NCI-H524 (cell line): ENCODE results near the gene AMPD2.

ENCODE experiments used
- DNase-seq, 2 experiments: peaks; one replicate each; lab custom pipeline; 2025; lab: John Stamatoyannopoulos, UW

Gene AMPD2

DNA sequence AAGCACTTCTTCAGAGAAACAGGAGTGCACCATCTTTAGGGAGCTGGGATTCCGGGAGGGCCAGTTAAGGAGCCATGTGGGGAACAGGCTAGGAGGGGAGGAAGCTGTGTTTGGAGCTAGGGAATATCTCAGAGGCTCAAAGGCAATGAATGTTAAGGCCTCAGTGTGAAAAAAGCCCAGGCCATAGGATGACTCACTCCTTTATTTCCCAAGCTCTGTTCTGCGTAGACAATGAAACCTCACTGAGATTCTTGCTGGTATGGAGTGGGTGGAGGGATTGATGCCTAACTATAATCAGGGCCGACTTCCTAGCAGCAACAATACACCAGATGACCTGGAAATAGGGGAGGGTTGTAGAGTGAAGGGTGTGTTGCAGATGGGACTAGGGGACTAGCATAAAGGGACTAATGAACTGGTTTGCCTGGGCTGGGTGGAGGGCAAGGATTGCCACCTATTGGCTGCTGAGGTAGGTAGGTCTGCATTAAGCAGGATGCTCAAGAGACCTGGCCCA lies 2.3 kb upstream of the AMPD2 start:
- no peak for DNase-seq

DNA sequence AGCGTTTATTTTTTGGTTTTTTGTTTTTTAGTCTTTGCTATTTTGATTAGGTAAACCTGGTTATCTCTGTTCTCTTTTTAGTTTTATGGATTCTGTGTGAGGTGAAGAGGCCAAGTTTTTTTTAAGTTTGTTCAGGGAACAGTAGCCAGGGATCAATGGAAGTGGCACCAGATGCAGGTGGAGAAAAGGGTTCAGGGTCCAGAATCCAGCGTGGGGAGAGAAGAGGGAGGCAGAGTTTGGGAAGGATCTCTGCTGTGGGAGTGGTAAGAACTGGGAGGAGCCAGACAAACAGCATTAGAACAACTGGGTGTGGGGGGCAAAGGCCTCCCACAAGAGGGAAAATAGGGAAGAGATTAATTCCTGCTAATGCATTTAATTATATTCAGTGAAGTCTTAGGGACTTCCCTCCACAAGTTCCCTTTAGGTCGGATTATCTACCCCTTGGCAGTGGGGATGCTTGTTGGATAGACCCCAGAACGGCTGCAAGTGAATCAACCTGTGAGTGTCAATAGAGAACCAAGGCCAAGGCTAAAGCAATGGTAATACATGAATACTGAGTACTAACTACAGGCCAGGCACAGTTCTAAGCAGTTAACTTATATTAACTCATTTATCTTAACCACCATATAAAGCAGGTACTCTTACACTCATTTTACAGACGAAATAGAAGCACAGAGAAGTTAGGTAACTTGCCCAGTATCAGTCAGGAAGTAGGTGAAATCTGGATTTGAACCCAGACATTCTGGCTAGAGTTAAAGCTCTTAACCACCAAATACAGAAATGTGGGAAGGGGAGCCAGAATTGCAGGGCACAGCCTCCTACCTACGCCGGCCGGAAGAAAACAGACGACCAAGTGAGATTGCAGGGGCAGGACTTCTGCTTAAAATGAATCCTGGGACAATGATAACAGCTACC lies 719 bp upstream of the AMPD2 start:
- DNase-seq = peak; percentile 14 to 25

DNA sequence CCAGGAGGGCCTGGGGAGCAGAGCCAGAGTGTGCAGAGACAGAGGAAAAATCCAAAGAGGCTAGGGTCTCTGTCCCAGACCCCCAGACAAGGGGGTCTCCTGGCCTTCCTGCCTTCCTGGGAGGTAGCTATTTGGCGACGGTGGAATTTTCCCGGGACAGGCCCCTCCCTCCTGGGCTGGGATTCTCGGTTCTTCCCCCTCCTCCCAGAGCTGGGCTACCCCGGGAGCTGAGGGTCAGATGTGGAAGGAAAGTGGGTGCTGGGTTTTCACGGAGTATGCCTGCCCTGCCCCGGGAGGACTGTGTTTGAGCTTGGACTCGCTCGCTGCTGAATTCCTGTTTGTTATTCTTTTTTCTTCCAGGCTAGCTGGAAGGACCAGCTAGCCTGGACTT lies 759 bp downstream of the AMPD2 start:
- peak in 1 of 2 experiments; percentile 55 for DNase-seq

DNA sequence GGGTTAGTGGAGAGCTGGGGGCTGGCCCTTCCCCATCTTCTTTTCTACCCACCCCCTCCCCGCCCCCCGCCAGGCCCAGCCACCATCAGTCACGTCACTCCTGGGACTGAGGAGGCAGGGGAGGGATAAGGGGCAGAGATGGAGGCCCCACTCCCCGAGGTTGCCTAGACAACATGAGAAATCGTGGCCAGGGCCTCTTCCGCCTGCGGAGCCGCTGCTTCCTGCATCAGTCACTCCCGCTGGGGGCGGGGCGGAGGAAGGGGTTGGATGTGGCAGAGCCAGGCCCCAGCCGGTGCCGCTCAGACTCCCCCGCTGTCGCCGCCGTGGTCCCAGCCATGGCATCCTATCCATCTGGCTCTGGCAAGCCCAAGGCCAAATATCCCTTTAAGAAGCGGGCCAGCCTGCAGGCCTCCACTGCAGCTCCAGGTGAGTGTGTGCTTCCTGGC lies 1.2 kb downstream of the AMPD2 start:
- DNase-seq = peak; percentile 92 to 93

DNA sequence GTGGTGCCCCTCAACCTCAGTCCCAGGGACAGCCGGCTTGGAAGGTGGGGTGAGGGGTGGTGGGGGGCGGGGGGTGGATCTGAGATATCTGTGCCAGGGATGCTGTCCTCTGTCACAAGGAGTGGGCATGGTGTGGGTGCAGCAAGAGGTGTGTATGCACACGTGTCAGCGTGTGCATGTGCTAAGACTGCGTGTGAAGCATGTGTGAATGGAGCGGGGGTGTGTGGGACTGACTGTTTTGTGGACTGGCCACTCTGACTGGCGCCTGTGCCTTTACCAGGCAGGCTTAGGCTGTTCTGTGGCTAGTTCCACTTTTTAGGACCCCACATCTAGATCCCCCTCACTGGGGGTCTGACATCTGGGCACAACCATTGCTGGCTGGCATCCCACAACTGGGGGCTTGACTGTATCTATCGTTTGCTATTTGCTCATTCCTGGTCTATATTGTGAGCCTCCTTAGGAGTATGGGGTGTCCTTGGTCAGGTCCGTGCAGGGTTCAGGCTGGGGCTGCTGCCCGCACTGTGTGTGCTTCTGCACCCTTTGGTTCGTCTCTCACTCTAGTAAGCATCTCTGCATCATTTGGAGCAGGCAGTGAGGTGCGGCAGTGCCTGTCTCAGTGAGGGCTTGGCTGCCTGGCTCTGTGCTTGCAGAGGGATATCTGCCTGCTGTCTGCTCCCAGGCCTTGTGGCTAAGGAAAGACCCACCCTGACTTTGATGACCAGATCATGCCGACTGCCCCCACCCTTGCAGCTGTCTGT lies 1.9 kb downstream of the AMPD2 start:
- DNase-seq = no peak

DNA sequence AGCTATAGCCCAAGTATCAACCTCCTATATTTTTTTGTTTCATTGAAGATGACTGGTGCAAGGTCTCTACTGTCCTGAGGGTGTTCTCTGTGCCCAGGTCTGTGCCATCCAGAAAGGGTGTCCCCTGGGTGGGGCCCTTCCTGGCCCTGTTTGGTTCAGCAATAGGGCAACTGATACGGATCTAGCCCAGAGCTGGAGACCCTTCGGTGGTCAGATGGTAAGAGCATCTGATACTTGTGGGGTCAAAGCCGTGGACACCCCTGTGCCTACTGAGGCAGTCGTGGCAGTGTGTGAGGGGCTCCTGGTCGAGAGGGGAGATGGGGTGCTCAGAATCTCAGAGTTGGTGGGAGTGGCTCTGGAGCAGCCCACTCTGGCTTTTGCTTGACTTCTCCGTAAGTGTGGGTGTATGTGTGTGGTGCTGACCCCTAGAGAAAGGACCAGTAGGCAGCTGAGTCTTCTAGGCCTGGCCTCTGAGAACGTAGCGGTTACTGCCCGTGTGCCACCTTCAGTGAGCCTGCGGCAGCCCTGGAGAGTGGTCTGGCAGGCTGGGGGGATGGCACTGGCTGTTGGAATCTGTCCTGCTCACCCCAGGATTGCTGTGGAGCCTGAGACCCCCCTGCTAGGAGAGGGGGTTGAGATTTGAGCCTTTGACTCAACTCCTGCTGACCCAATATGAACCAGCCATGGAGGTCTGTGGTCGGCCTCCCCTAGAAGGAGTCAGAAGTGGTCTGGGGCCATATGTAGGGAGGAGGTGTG lies 2.7 kb downstream of the AMPD2 start:
- no peak for DNase-seq

DNA sequence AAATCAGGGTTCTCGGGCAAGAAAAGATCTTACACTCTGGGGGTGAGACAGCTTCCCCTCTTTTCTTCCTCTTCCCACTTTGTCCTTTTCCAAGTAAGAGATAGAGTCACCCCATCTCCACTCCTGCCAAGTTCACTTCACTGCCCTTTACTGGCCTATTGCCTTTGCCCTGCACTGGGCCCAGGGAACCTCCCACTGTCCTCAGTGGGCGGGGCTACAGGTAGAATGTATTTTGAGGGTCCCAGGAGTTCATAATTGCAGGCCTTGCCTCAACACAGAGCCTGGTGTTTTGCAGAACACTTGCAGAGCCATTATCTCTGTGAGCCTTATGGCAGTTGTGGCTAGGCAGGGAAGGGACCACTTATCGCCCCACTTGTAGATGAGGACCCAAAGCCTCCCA lies 3.3 kb downstream of the AMPD2 start:
- no peak for DNase-seq

DNA sequence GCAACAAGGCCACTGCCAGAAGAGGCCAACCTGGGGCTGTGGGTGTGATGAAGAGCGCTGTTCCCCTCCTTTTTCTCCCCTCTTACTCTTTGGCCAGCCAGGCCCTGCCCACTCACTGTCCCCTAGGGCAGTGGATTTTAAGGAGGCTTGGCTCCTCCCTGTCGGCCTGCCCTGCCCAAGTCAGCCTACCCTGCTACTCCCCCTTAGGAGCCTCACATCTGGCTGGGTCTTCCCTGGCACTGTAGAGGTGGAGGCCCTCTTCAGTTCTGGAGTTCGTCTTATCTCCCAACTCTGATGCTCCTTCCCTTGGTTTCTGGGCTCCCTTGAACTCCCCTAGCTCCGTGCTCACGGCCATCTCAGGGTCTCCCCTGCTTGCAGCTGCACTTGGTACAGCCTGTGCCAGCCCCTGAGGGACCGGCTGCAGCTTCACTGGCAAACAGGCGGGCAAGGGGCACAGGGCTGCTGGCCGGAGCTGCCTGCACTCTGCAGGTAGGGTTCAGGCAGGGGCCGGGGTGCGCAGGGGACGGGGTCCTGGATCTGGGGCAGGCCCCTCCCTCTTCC lies 4.0 kb downstream of the AMPD2 start:
- DNase-seq = no peak

DNA sequence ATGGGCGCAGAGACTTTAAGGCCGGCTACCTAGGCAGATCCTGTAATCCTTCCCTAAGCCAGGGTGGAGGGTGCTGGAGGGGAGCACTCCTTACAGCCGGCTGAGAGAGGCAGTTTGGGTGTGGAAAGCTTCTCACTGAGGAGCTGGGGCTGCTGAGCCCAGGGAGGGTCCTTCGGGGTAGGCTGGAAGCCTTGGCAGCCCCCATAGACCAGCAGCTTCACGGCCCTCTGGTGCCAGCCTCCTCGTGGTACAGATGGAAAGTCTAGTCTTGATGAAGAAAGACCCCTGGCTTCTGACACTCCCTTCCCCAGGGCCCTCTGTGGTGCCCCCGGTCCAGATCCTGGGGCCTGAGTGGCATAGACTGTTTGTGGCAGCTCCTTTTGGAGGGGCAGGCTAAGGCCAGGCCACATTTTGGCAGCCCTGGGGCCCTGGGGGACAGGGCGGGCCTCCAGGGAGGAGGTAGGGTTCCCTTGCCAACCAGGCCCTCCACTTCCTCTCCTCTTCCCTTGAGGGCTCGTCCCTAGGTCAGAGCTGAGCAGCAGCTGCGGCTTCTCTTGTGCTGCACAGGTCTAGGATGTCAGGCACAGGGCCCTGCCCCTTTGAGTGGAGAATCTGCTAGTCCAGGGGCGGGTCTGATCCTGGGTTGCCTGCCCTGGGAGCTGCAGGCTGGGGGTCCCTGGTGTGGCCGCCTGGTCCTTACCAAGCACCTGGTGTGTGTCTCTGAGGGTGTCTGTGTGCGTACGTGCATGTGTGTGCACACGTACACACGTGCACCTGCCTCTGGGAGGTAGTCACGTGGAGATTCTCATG lies 4.8 kb downstream of the AMPD2 start:
- no peak for DNase-seq

DNA sequence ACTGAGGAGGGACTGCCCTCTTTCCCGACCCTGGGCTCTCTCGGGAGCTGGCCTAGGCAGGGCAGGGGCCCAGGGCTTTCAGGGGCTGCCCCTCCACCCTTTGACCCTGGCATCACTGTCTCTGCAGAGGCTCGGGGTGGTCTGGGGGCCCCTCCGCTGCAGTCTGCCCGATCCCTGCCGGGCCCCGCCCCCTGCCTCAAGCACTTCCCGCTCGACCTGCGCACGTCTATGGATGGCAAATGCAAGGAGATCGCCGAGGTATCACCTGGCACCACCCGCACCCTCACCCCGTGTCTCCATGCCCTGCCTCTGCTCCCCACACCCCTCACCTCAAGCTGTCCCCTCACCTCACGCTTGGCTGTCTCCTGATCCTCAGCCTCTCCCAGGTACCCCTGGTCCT lies 5.5 kb downstream of the AMPD2 start:
- DNase-seq = no peak

DNA sequence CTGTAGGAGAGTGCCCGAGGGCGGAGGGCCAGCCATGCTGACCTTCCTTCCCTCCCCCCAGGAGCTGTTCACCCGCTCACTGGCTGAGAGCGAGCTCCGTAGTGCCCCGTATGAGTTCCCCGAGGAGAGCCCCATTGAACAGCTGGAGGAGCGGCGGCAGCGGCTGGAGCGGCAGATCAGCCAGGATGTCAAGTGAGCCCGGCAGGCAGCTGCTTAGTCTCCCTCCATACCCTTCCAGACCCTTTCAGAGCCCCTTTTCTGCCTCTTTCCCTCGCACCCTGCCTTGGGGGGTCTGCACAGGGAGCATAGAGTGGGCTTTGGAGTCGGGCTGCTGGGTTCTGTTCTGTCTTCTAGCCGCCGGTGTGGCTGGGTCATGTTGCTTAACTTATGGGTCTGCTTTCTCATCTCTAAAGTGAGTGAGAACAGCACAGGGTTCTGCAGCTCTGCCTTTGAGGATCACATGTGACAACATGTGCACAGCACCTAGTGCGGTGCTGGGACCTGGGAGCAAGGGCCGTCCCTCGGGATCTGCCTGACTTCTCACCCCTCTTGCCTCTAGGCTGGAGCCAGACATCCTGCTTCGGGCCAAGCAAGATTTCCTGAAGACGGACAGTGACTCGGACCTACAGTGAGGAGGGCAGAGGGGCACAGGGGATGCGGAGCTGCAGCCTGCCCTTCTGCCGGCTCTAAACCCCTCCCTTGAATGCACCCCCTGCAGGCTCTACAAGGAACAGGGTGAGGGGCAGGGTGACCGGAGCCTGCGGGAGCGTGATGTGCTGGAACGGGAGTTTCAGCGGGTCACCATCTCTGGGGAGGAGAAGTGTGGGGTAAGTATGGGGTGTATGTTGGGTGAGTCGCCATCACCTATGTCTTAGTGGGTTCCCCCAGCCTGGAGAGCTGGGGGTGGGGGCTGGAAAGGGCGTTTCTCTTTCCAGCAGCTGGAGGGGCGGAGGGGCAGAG lies 6.2 kb downstream of the AMPD2 start:
- peak in 1 of 2 experiments; percentile 23 for DNase-seq

DNA sequence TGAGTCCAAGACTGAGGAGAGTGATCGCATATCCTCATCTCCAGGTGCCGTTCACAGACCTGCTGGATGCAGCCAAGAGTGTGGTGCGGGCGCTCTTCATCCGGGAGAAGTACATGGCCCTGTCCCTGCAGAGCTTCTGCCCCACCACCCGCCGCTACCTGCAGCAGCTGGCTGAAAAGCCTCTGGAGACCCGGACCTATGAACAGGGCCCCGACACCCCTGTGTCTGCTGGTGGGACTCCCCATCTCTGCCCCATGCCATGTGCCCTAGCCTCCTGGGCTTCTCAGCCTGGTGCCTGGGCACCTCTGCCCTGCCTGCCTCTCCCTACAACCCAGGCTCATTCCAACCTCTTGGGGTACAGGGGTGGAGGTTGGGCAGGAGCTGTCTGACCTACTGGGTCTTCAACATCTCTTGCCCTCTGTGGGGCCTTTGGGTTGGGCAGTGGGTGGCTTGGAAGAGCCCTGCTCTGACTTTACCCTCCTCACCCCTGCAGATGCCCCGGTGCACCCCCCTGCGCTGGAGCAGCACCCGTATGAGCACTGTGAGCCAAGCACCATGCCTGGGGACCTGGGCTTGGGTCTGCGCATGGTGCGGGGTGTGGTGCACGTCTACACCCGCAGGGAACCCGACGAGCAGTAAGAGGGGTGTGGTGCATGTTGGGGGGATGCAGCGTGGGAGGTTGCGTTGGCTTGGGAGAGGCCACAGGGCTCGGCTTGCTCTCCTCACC lies 7.2 kb downstream of the AMPD2 start:
- DNase-seq = no peak

DNA sequence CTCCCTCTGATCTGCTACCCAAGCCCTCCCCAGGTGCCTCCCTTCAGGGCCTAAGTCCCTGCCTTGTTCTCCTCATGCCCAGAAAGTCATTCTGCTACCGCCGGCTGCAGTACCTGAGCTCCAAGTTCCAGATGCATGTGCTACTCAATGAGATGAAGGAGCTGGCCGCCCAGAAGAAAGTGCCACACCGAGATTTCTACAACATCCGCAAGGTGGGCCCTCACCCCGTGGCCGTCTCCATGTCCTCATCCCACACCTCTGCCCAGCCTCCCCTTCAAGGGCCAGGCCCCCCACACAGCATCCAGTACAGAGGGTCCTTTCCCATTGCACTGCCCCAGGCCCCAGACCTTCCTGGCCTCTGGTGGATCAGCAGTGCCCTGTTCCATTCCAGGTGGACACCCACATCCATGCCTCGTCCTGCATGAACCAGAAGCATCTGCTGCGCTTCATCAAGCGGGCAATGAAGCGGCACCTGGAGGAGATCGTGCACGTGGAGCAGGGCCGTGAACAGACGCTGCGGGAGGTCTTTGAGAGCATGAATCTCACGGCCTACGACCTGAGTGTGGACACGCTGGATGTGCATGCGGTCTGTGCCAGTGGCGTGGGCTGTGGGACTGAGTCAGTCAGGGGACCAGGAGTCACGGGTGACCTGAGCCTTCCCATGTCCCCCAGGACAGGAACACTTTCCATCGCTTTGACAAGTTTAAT lies 8.2 kb downstream of the AMPD2 start:
- no peak for DNase-seq

DNA sequence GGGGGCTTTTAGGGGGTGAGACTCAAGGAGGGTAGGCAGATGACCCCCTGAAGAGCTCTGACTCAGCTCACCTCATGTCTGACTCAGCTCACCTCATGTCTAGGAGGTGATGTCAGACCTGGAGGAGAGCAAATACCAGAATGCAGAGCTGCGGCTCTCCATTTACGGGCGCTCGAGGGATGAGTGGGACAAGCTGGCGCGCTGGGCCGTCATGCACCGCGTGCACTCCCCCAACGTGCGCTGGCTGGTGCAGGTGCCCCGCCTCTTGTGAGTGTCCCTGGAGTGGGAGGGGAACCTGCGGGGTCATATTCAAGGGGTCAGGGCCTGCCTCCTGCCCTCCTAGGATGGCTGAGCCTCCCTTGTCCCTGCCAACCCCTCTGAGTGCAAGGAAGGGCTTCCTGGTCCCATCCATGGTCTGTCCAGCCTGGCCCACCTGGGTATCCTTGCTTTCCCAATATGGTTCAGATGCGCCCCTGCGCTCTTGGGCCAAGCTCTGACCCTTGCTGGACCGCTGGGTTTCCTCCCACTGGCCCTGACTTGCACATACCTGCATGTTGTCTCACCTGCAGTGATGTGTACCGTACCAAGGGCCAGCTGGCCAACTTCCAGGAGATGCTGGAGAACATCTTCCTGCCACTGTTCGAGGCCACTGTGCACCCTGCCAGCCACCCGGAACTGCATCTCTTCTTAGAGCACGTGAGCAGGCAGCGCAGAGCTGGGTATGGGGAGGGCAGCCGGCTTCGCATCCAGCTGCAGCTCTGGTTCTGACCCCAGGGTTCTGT lies 9.1 kb downstream of the AMPD2 start:
- DNase-seq = no peak

DNA sequence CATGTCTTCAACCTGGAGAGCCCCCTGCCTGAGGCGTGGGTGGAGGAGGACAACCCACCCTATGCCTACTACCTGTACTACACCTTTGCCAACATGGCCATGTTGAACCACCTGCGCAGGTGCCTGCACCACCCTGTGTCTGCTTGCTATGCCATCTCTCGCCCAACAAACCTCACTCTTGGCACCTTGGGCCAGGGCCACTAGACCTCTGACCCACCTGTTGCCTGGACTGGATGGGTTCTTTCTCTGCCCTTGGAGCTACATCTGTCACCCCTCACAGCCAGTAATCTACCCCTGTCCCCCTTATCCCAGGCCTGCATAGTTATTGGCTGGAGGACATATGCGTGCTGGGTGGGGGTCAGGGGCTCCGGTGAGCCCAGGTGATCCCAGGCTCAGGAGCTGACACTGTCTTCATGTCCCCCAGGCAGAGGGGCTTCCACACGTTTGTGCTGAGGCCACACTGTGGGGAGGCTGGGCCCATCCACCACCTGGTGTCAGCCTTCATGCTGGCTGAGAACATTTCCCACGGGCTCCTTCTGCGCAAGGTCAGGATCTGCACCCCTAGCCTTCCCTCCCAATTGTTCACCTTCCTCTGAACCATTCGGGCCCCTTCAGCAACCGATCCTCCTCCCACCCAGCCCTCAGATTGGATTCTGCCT lies 9.9 kb downstream of the AMPD2 start:
- no peak for DNase-seq

DNA sequence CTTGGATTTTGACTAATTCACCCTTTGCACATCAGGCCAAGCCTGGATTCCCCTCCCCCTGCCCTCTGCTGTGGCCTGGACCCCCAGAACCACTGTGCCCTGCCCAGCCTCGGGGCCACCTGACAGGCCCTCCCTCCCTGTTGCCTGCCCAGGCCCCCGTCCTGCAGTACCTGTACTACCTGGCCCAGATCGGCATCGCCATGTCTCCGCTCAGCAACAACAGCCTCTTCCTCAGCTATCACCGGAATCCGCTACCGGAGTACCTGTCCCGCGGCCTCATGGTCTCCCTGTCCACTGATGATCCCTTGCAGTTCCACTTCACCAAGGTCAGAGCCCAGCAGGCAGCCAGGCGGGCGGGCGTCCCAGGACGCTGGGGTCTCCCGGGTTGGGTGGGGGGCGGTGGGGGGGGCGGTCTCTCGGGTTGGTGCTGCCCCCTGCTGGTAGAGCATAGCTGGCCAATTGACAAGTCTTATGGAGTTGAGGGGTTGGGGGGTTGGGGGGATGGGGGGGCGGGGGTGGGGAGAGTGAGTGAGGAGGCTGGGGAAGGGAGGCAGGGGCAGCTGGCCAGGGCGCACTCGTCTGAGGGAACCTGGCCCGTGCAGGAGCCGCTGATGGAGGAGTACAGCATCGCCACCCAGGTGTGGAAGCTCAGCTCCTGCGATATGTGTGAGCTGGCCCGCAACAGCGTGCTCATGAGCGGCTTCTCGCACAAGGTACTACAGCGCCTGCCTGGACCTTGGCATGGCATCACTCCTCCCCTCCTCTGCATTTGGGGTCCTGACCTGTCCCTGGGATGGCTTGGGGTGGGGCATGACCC lies 10.7 kb downstream of the AMPD2 start:
- DNase-seq = no peak
